HepG2 (cell line): ENCODE measurements around the gene DHX8. TPM values are rescaled to one million over a fixed set of nuclear protein-coding genes. Genes with fewer than 3 reads are reported as not detected.

Experiments used
- MIER2 ChIP-seq: IDR thresholded peaks from 2 replicates; pipeline ENCODE4 v1.6.1; 2016; ENCODE audit warnings: missing biosample characterization, missing genetic modification reagents
- NCOA1 ChIP-seq: sonication (generic); formaldehyde crosslinking; IDR thresholded peaks from 2 replicates; pipeline ENCODE4 v1.9.0; 2021; ENCODE audit warnings: missing genetic modification reagents
- PHF8 ChIP-seq: sonication (generic); formaldehyde crosslinking; IDR thresholded peaks from 2 replicates; pipeline ENCODE4 v1.5.0; 2020; ENCODE audit warnings: missing genetic modification reagents
- SCMH1 ChIP-seq: sonication (generic); formaldehyde crosslinking; IDR thresholded peaks from 2 replicates; pipeline ENCODE4 v1.9.0; 2021; ENCODE audit warnings: missing genetic modification reagents, mild to moderate bottlenecking, borderline replicate concordance
- YEATS4 ChIP-seq: sonication (generic); formaldehyde crosslinking; IDR thresholded peaks from 2 replicates; pipeline ENCODE4 v1.4.0; 2020; ENCODE audit warnings: missing genetic modification reagents, borderline replicate concordance
- ZNF546 ChIP-seq: sonication (generic); formaldehyde crosslinking; conservative IDR thresholded peaks from 2 replicates; pipeline ENCODE4 v1.8.1; 2023; ENCODE audit warnings: mild to moderate bottlenecking, missing genetic modification reagents
- polyA plus RNA-seq, 8 experiments: library from polyadenylated mRNA; depleted of rRNA in 3 of 8; stranded (reverse) in 7 of 8; unstranded in 1 of 8; fragments of >200 nt; fragmentation: Illumina TruSeq in 4 of 8; extraction: Trizol in 4 of 8; gene quantifications; 2 replicates each; pipeline versions ENCODE4 v1.2.1 to v1.2.3, GENCODE V29; 2011 to 2016; ENCODE audit warnings: low read depth in 4 of 8, missing spikeins in 1 of 8, mixed read lengths in 1 of 8; ENCODE audit not compliant: insufficient read depth in 1 of 8
- total RNA-seq, 5 experiments: library from RNA; depleted of rRNA; stranded (reverse); fragments of >200 nt; fragmentation: Illumina TruSeq; extraction: Trizol; gene quantifications; 2 replicates each; pipeline ENCODE4 v1.2.3, GENCODE V29; 2016; ENCODE audit warnings: low read depth in 1 of 5
- TF ChIP-seq, protein P1 (sequence below): sonication (generic); formaldehyde crosslinking; conservative IDR thresholded peaks from 2 replicates; pipeline ENCODE4 v1.8.1; 2023; ENCODE audit warnings: missing genetic modification reagents
- TF ChIP-seq, protein P2 (sequence below): sonication (generic); formaldehyde crosslinking; IDR thresholded peaks from 2 replicates; pipeline ENCODE4; 2020; ENCODE audit warnings: missing genetic modification reagents, mild to moderate bottlenecking, borderline replicate concordance
- TF ChIP-seq, protein P3 (sequence below), 2 experiments: sonication (generic) in 1 of 2; formaldehyde crosslinking in 1 of 2; IDR thresholded peaks; 2 replicates each; pipeline versions ENCODE4 v1.4.0 to v1.6.1; 2016 to 2020; ENCODE audit warnings: borderline replicate concordance in 1 of 2, low read depth in 1 of 2, mild to moderate bottlenecking in 1 of 2, missing genetic modification reagents in 1 of 2

Gene DHX8
- total and polyA plus RNA-seq, 2 of the 13 experiments (the other 11 are each of a cell fraction or from before 2014, with no cell fraction given), result 24.8 to 48.9 TPM

DNA sequence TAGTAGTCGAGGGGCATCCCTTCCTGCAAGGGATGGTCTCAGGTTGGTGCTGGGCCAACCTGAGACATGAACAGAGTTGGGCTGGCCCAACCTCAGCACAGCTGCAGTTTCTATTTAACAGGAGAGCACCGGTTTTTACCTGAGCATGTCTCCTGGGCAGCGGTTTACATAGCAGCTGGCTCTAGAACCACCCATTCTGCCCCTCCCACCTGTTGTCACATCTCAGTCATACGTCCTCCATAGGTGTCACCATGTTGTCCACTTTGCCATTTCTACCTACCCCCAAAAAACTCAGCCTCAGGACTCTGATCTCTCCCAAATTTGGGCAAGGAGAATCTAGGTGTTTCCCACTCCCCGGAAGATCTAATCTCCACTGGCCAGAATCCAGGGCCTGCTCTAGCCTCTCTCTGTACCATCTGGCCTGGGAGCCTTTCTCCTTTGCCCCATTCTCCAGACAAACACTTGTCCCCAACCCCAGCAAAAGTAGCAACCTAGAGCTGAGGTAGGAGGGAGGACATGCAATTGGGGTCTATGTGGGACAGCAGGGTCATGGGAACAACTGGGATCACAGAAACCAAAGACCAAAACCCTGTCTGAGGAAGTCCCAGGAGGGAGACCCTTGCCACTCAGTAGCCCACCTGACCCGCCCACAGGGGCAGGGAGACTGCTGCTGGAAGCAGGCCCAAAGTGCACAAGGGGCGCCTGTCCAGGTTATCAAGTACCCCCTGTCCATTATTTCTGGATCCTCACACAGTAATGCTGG is 43.3 kb downstream of the DHX8 start (continued):
- TF ChIP-seq NCOA1, result 0 out of 2 replicates have a peak, but pooled peaks have one; percentile 23
- TF ChIP-seq YEATS4 (CRISPR knock-in tag), result 0 out of 2 replicates have a peak, but pooled peaks have one; percentile 28
- TF ChIP-seq, protein P1, sequence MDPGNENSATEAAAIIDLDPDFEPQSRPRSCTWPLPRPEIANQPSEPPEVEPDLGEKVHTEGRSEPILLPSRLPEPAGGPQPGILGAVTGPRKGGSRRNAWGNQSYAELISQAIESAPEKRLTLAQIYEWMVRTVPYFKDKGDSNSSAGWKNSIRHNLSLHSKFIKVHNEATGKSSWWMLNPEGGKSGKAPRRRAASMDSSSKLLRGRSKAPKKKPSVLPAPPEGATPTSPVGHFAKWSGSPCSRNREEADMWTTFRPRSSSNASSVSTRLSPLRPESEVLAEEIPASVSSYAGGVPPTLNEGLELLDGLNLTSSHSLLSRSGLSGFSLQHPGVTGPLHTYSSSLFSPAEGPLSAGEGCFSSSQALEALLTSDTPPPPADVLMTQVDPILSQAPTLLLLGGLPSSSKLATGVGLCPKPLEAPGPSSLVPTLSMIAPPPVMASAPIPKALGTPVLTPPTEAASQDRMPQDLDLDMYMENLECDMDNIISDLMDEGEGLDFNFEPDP, result 0 out of 2 replicates have a peak, but pooled peaks have one; percentile 66
- TF ChIP-seq PHF8 (CRISPR knock-in tag), result peak; percentile 7; the same call in 1 of the 2 replicates
- TF ChIP-seq MIER2 (CRISPR knock-in tag), result no peak
- TF ChIP-seq, protein P2, sequence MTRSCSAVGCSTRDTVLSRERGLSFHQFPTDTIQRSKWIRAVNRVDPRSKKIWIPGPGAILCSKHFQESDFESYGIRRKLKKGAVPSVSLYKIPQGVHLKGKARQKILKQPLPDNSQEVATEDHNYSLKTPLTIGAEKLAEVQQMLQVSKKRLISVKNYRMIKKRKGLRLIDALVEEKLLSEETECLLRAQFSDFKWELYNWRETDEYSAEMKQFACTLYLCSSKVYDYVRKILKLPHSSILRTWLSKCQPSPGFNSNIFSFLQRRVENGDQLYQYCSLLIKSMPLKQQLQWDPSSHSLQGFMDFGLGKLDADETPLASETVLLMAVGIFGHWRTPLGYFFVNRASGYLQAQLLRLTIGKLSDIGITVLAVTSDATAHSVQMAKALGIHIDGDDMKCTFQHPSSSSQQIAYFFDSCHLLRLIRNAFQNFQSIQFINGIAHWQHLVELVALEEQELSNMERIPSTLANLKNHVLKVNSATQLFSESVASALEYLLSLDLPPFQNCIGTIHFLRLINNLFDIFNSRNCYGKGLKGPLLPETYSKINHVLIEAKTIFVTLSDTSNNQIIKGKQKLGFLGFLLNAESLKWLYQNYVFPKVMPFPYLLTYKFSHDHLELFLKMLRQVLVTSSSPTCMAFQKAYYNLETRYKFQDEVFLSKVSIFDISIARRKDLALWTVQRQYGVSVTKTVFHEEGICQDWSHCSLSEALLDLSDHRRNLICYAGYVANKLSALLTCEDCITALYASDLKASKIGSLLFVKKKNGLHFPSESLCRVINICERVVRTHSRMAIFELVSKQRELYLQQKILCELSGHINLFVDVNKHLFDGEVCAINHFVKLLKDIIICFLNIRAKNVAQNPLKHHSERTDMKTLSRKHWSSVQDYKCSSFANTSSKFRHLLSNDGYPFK (CRISPR knock-in tag), result peak; percentile 53; the same call in 1 of the 2 replicates
- TF ChIP-seq, protein P3, sequence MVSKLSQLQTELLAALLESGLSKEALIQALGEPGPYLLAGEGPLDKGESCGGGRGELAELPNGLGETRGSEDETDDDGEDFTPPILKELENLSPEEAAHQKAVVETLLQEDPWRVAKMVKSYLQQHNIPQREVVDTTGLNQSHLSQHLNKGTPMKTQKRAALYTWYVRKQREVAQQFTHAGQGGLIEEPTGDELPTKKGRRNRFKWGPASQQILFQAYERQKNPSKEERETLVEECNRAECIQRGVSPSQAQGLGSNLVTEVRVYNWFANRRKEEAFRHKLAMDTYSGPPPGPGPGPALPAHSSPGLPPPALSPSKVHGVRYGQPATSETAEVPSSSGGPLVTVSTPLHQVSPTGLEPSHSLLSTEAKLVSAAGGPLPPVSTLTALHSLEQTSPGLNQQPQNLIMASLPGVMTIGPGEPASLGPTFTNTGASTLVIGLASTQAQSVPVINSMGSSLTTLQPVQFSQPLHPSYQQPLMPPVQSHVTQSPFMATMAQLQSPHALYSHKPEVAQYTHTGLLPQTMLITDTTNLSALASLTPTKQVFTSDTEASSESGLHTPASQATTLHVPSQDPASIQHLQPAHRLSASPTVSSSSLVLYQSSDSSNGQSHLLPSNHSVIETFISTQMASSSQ (IDR thresholded peaks at IDR 0.05; ENCODE audit: low read depth), result 0 out of 2 replicates have a peak, but pooled peaks have one; percentile 26
- TF ChIP-seq, protein P3 (CRISPR knock-in tag; IDR thresholded peaks at IDR 0.05; ENCODE audit: borderline replicate concordance), result no peak
- no peak for TF ChIP-seq SCMH1 (CRISPR knock-in tag)
- TF ChIP-seq ZNF546 (CRISPR knock-in tag), result no peak
